Neural cell (in vitro differentiated cells): Measurements from ENCODE around the gene DCTD. TPM values are rescaled to one million over a fixed set of nuclear protein-coding genes. Genes with fewer than 3 reads are reported as not detected.

Source experiments
- H2AFZ ChIP-seq: fragments of 200-600, 300-800 bp; sonication (generic), shearing (Covaris generic); 2 replicates; pipeline ENCODE4 v1.6.0; 2014; ENCODE audit warnings: low read depth, mild to moderate bottlenecking, antibody characterized with exemption, low read length, moderate library complexity
- H3F3A ChIP-seq: fragments of 200-600 bp; shearing (Covaris generic); 2 replicates; pipeline ENCODE4 v1.6.1; 2016; ENCODE audit warnings: mild to moderate bottlenecking, moderate library complexity, mixed read lengths, antibody characterized with exemption, low read length; ENCODE audit not compliant: insufficient read depth, poor library complexity, severe bottlenecking
- H3K27ac ChIP-seq: fragments of 200-600, 300-800 bp; sonication (generic), shearing (Covaris generic); 2 replicates; pipeline ENCODE4 v1.5.1; 2014; ENCODE audit warnings: mild to moderate bottlenecking, low read length, moderate library complexity
- H3K27me3 ChIP-seq: fragments of 300-800, 200-600 bp; sonication (generic), shearing (Covaris generic); 2 replicates; pipeline ENCODE4 v1.6.0; 2014; ENCODE audit warnings: mild to moderate bottlenecking, low read depth, low read length, moderate library complexity; ENCODE audit not compliant: insufficient read depth
- H3K36me3 ChIP-seq: fragments of 300-800, 200-600 bp; sonication (generic), shearing (Covaris generic); 2 replicates; pipeline ENCODE4 v1.5.1; 2014; ENCODE audit warnings: mild to moderate bottlenecking, antibody characterized with exemption, low read length, moderate library complexity; ENCODE audit not compliant: insufficient read depth
- H3K4me2 ChIP-seq: fragments of 300-800, 200-600 bp; sonication (generic), shearing (Covaris generic); 2 replicates; pipeline ENCODE4 v1.6.0; 2014; ENCODE audit warnings: mild to moderate bottlenecking, low read length
- H3K4me3 ChIP-seq: fragments of 300-800, 200-600 bp; sonication (generic), shearing (Covaris generic); 2 replicates; pipeline ENCODE4 v1.5.1; 2014; ENCODE audit warnings: mild to moderate bottlenecking, low read length, moderate library complexity
- H3K79me2 ChIP-seq: fragments of 200-600 bp; shearing (Covaris generic); replicated peaks from 2 replicates; pipeline ENCODE4 v1.6.0; 2014; ENCODE audit warnings: mild to moderate bottlenecking, low read length, moderate library complexity; ENCODE audit not compliant: insufficient read depth
- H3K9ac ChIP-seq: fragments of 300-800, 200-600 bp; sonication (generic), shearing (Covaris generic); 2 replicates; pipeline ENCODE4 v1.6.1; 2016; ENCODE audit warnings: mild to moderate bottlenecking, low read length, mixed read lengths
- H3K9me2 ChIP-seq: fragments of 200-600 bp; shearing (Covaris generic); 2 replicates; pipeline ENCODE4 v1.6.1; 2016; ENCODE audit warnings: mild to moderate bottlenecking, low read length, mixed read lengths; ENCODE audit not compliant: insufficient read depth
- H3K9me3 ChIP-seq: fragments of 200-600, 300-800 bp; sonication (generic), shearing (Covaris generic); 2 replicates; pipeline ENCODE4 v1.6.1; 2016; ENCODE audit warnings: mild to moderate bottlenecking, mixed run types, low read length, moderate library complexity, mixed read lengths
- H4K20me1 ChIP-seq: fragments of 200-600 bp; shearing (Covaris generic); 2 replicates; pipeline ENCODE4 v1.6.1; 2016; ENCODE audit warnings: mild to moderate bottlenecking, mixed run types; ENCODE audit not compliant: insufficient read depth
- CTCF ChIP-seq: fragments of 450-650 bp; IDR thresholded peaks from 2 replicates; pipeline ENCODE4 v1.5.1; 2014; ENCODE audit warnings: antibody characterized with exemption, mild to moderate bottlenecking, moderate library complexity; ENCODE audit not compliant: poor library complexity, severe bottlenecking
- EP300 ChIP-seq: fragments of 450-650 bp; conservative IDR thresholded peaks from 2 replicates; pipeline ENCODE4 v1.6.1; 2014; ENCODE audit warnings: antibody characterized with exemption, mild to moderate bottlenecking, moderate library complexity; ENCODE audit not compliant: poor library complexity, severe bottlenecking
- EZH2 ChIP-seq: fragments of 200-600, 300-800 bp; shearing (Covaris generic), sonication (generic); IDR thresholded peaks from 2 replicates; pipeline ENCODE4 v1.6.1; 2014; ENCODE audit warnings: antibody characterized with exemption, low read length, borderline replicate concordance, mild to moderate bottlenecking; ENCODE audit not compliant: insufficient read depth, poor library complexity, severe bottlenecking
- MXI1 ChIP-seq: fragments of 450-650 bp; conservative IDR thresholded peaks from 2 replicates; pipeline ENCODE4 v1.6.1; 2014; ENCODE audit warnings: antibody characterized with exemption, mild to moderate bottlenecking; ENCODE audit not compliant: poor library complexity, severe bottlenecking
- POLR2AphosphoS5 ChIP-seq: IDR thresholded peaks from 2 replicates; pipeline ENCODE4 v1.6.1; 2012
- RAD21 ChIP-seq: fragments of 450-650 bp; conservative IDR thresholded peaks from 2 replicates; pipeline ENCODE4 v1.6.1; 2014; ENCODE audit warnings: antibody characterized with exemption, mild to moderate bottlenecking, moderate library complexity
- SMC3 ChIP-seq: fragments of 450-650 bp; conservative IDR thresholded peaks from 2 replicates; pipeline ENCODE4 v1.6.1; 2014; ENCODE audit warnings: antibody characterized with exemption, mild to moderate bottlenecking, moderate library complexity; ENCODE audit not compliant: poor library complexity
- TAF1 ChIP-seq: IDR thresholded peaks from 2 replicates; pipeline ENCODE4 v1.6.1; 2012; ENCODE audit warnings: low read depth
- polyA plus RNA-seq: library from polyadenylated mRNA; depleted of rRNA; stranded (reverse); fragments of >200 nt; gene quantifications from 2 replicates; pipeline ENCODE4 v1.2.3, GENCODE V29; 2014
- TF ChIP-seq, protein P1 (sequence below): IDR thresholded peaks from 2 replicates; pipeline ENCODE4 v1.6.1; 2012; ENCODE audit warnings: borderline replicate concordance

The DCTD gene
- polyA plus RNA-seq, 1 donor from 2014 or later: 26.4 TPM

- Histone ChIP-seq H3F3A (no peaks in the 10 kb centered on the region), H3K79me2 (no peaks in the 10 kb centered on the region), H3K9me3 (peaks cover 5% of the 10 kb centered on the region), H3K9me2 (no peaks in the 10 kb centered on the region), H3K27me3 (no peaks in the 10 kb centered on the region), H2AFZ (no peak overlapping the region), H3K9ac (no peak overlapping the region), H3K4me3 (no peak overlapping the region), H3K4me2 (no peak overlapping the region), H3K36me3 (no peaks in the 10 kb centered on the region), H3K27ac (no peak overlapping the region), H4K20me1 (no peaks in the 10 kb centered on the region)
- TF ChIP-seq EZH2 (no peak), SMC3 (no peak), POLR2AphosphoS5 (no peak), MXI1 (no peak), RAD21 (no peak), EP300 (no peak), CTCF (no peak), TAF1 (no peak)
- TF ChIP-seq, protein P1, sequence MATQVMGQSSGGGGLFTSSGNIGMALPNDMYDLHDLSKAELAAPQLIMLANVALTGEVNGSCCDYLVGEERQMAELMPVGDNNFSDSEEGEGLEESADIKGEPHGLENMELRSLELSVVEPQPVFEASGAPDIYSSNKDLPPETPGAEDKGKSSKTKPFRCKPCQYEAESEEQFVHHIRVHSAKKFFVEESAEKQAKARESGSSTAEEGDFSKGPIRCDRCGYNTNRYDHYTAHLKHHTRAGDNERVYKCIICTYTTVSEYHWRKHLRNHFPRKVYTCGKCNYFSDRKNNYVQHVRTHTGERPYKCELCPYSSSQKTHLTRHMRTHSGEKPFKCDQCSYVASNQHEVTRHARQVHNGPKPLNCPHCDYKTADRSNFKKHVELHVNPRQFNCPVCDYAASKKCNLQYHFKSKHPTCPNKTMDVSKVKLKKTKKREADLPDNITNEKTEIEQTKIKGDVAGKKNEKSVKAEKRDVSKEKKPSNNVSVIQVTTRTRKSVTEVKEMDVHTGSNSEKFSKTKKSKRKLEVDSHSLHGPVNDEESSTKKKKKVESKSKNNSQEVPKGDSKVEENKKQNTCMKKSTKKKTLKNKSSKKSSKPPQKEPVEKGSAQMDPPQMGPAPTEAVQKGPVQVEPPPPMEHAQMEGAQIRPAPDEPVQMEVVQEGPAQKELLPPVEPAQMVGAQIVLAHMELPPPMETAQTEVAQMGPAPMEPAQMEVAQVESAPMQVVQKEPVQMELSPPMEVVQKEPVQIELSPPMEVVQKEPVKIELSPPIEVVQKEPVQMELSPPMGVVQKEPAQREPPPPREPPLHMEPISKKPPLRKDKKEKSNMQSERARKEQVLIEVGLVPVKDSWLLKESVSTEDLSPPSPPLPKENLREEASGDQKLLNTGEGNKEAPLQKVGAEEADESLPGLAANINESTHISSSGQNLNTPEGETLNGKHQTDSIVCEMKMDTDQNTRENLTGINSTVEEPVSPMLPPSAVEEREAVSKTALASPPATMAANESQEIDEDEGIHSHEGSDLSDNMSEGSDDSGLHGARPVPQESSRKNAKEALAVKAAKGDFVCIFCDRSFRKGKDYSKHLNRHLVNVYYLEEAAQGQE: no peak
Measured at GRCh38 chr4:182886205-182886604, 31.0 kb downstream of the DCTD start.

DNA sequence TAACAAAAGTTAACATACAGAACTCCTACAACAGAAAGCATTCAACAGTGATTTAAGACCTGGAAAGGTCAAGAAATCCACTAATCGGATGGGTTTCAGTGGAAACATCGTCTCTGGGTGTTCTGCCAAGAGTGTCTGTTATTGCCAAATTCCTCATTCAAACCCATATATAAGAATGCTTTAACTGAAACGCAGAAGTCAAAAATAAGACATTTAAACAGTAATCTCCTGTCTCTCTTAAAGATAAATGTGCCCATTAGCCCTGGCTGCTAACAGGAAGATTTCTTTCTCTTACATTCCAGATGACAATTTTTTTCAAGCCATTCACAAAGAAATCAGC lies 31.5 kb downstream of the DCTD start:
- H4K20me1 ChIP-seq: no peaks in the 10 kb centered on the region
- no peak overlapping the region for H3K4me2 ChIP-seq
- H3K79me2 ChIP-seq: no peaks in the 10 kb centered on the region
- H3F3A ChIP-seq: no peaks in the 10 kb centered on the region
- H3K9ac ChIP-seq: no peak overlapping the region
- H3K9me2 ChIP-seq: no peaks in the 10 kb centered on the region
- H3K27me3 ChIP-seq: no peaks in the 10 kb centered on the region
- TF ChIP-seq TAF1 (no peak), RAD21 (no peak), EZH2 (no peak), CTCF (no peak), SMC3 (no peak), MXI1 (no peak), POLR2AphosphoS5 (no peak), EP300 (no peak)
- TF ChIP-seq, protein P1: no peak
- H3K9me3 ChIP-seq: peaks cover 5% of the 10 kb centered on the region
- H3K36me3 ChIP-seq: no peaks in the 10 kb centered on the region
- H2AFZ ChIP-seq: no peak overlapping the region
- no peak overlapping the region for H3K27ac ChIP-seq
- no peak overlapping the region for H3K4me3 ChIP-seq
